ENCODE data around the gene TAOK1.

Gene TAOK1

DNA sequence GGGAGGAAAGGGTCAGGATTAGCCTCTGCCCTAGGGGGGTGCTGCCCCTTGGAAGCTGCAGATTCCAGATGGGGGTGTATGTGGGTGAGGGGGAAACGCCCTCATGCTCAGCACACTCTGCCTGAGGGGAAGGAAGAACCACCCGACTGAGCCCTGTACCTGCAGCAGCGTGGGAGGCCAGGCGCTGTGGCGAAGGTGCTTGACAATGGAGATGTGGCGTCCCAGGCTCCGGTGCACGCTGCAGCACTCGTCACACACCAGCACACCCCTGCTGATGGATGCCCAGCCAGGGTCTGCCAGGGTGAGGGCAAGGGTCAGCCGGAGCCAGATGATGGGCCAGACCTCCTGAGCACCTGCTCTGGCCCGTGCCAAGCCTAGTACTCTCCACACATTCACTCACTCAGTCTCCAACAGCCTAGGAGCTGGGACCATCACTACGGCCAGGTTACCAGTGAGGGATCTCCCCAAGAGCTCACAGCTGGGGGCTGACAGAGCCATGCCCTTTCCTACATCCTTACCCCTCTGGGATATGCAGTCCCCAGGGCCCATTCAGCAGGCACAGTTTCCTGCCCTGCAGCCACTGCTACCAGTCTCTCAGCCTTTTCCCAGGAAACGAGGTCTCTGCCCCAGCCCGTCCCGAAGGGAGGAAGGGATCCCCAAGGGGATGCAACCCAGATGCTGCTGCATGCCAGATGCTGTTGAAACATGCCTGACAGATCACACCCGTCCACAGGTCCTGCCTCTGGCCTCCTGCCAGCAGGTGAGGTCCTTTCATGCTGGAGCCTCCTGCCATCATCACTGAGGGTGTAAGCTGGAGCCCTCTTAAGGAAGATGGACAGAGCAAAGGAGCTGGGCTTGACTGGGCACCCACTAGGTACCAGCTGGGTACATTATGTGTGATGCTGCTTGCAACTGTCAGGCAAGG is 193.4 kb downstream of the TAOK1 start:
- Histone ChIP-seq H3K27ac (ENCODE audit: low read depth, low read length) (no peak overlapping the region), H3K79me2 (ENCODE audit: control insufficient read depth, insufficient read depth, low read length, unreplicated experiment) (peaks cover 47% of the 10 kb centered on the region), H3K36me3 (ENCODE audit: insufficient read depth, low read length) (peaks cover 8% of the 10 kb centered on the region; the same call in 1 of the 2 replicates)

DNA sequence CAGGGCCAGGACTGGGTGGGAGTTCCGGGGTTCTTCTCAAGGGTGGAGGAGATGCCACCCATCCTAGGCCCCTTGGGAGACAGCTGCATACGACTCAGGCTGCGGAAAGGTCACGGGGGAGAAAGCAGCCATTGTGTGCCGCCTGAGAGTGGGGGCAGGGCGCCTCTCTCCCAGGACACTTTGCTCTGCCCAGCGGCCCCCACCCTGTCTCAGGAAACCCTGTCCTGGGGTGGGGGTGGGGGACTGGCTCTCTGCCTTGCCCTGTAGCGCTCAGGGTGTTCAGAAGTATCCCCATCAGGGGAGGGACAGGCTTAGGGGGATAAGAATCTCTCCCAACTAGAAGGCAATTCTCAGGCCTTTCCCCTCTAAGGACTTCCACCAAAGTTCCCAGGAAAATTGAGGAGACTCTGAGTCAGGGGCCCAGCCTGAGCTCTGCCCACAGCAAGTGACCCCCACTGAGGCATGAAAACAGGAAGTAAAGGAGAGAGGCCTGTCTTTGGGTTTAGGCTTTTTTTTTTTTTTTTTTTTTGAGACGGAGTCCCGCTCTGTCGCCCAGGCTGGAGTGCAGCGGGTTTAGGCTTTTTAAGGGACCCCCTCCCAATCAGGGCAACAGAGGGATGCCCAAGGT is 194.4 kb downstream of the TAOK1 start:
- H3K4me3 ChIP-seq (ENCODE audit: low read depth, low read length) = no peak overlapping the region
- no peak overlapping the region for H3K27ac ChIP-seq (ENCODE audit: low read depth, low read length)
- peaks cover 29% of the 10 kb centered on the region for H3K4me1 ChIP-seq (ENCODE audit: control insufficient read depth, insufficient read depth, low read length, unreplicated experiment)
- no peak overlapping the region for H2AFZ ChIP-seq (ENCODE audit: low read length, unreplicated experiment)
- peaks cover 8% of the 10 kb centered on the region; the same call in 1 of the 2 replicates for H3K36me3 ChIP-seq (ENCODE audit: insufficient read depth, low read length)
- H3K27me3 ChIP-seq (ENCODE audit: insufficient read depth, low read length) = no peaks in the 10 kb centered on the region
- H3K79me2 ChIP-seq (ENCODE audit: control insufficient read depth, insufficient read depth, low read length, unreplicated experiment) = peaks cover 51% of the 10 kb centered on the region

More for the DNA sequence above, 193.4 kb downstream of the TAOK1 start:
- H3K27me3 ChIP-seq (ENCODE audit: insufficient read depth, low read length) = no peaks in the 10 kb centered on the region
- H3K4me1 ChIP-seq (ENCODE audit: control insufficient read depth, insufficient read depth, low read length, unreplicated experiment) = peaks cover 29% of the 10 kb centered on the region
- H2AFZ ChIP-seq (ENCODE audit: low read length, unreplicated experiment) = no peak overlapping the region
- H3K4me3 ChIP-seq (ENCODE audit: low read depth, low read length) = no peak overlapping the region

DNA sequence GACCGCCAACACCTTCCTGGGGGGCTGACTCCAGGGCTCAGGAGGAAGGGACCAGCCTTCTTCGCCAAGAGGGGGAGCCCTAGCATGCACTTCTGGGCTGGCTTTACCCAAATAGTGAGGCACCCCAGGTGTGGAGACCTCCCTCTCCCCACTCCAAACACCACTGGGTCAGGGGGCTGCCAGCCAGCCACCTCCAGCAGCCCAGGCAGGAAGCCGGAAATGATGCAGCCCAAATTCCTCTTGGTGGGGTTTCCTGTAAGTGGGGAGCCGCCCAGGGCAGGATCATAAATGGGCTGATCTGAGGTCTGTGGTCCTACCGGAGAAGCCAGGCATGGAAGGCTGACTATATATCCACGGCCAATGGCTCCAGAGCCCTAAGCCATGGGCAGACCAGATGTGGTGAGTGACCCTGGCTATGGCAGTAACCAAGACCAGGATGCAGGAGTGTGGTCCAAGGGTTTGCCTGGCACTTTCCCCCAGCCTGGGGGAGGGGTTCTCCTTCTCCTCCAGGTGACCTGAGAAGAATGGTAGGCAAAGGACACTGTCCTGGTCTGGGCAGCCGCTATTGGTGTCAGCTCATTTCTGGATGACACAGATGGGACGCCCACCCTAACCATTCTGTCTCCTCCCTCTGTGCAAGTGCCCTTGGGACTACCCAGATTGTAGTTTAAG is 195.1 kb downstream of the TAOK1 start:
- H3K79me2 ChIP-seq (ENCODE audit: control insufficient read depth, insufficient read depth, low read length, unreplicated experiment) = peaks cover 51% of the 10 kb centered on the region
- no peak overlapping the region for H3K27ac ChIP-seq (ENCODE audit: low read depth, low read length)
- H3K4me3 ChIP-seq (ENCODE audit: low read depth, low read length) = no peak overlapping the region

DNA sequence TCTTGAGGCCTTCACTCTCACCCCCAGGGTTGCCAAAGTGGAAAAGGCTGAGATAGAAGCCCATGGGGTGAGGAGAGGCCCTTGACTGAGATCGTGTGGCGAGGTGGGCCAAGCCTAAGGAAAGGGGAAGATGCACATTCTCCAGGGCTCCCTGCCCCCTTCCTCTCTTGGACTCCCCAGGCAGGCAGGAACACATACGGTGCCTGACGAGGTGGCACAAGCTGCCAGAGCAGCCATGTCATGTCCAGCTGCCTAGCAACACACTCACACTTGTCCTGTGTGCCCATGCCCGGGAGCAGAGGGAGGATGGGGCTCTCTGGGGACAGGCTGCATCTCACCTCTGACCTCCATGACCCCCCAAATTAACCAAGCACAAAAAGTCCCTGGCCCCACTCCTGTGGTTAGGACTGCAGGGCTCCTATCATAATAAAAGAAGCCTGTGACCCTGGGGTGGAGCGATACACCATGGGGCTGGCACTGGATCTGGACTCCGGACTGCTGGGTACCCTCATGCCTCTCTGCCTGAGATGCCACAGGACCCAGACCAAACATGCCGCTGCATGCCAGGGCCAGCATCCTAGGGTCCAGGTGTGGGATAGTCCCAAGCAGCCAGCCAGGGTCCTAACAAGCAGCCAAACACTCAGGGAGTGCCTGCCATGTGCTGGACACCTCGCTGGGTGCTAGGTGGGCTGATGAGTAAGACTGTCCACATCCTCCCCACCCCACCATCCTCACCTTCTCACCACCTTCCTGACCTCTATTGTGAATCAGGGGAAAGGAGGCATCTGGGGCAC is 196.7 kb downstream of the TAOK1 start:
- H3K4me3 ChIP-seq (ENCODE audit: low read depth, low read length) = peak overlapping the region; percentile 92; the same call in 1 of the 2 replicates
- no peaks in the 10 kb centered on the region for H3K27me3 ChIP-seq (ENCODE audit: insufficient read depth, low read length)
- peaks cover 40% of the 10 kb centered on the region for H3K4me1 ChIP-seq (ENCODE audit: control insufficient read depth, insufficient read depth, low read length, unreplicated experiment)
- no peak overlapping the region for H2AFZ ChIP-seq (ENCODE audit: low read length, unreplicated experiment)
- H3K36me3 ChIP-seq (ENCODE audit: insufficient read depth, low read length) = peaks cover 8% of the 10 kb centered on the region; the same call in 1 of the 2 replicates
- peaks cover 51% of the 10 kb centered on the region for H3K79me2 ChIP-seq (ENCODE audit: control insufficient read depth, insufficient read depth, low read length, unreplicated experiment)
- no peak overlapping the region for H3K27ac ChIP-seq (ENCODE audit: low read depth, low read length)

More for the DNA sequence above, 195.1 kb downstream of the TAOK1 start:
- Histone ChIP-seq H2AFZ (ENCODE audit: low read length, unreplicated experiment) (no peak overlapping the region), H3K4me1 (ENCODE audit: control insufficient read depth, insufficient read depth, low read length, unreplicated experiment) (peaks cover 34% of the 10 kb centered on the region), H3K36me3 (ENCODE audit: insufficient read depth, low read length) (peaks cover 8% of the 10 kb centered on the region; the same call in 1 of the 2 replicates), H3K27me3 (ENCODE audit: insufficient read depth, low read length) (no peaks in the 10 kb centered on the region)

DNA sequence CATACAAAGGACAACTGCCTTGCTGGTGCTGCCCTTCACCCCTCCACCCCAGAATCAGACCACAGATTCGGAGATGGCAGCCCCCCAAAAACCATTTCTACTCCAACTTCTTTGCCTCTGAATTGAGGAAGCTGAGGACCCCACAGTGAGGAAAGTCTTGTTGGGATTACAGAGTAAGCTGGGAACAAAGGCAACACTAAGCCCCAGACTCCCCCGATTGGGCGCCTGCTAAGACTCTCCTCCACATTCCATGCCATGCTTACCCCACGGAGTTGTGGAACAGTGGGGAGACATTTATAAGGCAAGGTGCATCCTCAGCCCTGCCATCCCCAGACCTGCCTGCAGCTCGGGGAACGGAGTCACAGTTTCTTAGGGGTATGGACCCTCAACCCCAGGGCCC is 197.4 kb downstream of the TAOK1 start:
- peak overlapping the region; percentile 92 for H3K4me3 ChIP-seq (ENCODE audit: low read depth, low read length)
- H3K4me1 ChIP-seq (ENCODE audit: control insufficient read depth, insufficient read depth, low read length, unreplicated experiment) = peaks cover 47% of the 10 kb centered on the region
- peaks cover 2% of the 10 kb centered on the region; the same call in 1 of the 2 replicates for H3K36me3 ChIP-seq (ENCODE audit: insufficient read depth, low read length)
- H2AFZ ChIP-seq (ENCODE audit: low read length, unreplicated experiment) = no peak overlapping the region
- peaks cover 49% of the 10 kb centered on the region for H3K79me2 ChIP-seq (ENCODE audit: control insufficient read depth, insufficient read depth, low read length, unreplicated experiment)
- H3K27me3 ChIP-seq (ENCODE audit: insufficient read depth, low read length) = no peaks in the 10 kb centered on the region
- H3K27ac ChIP-seq (ENCODE audit: low read depth, low read length) = no peak overlapping the region

DNA sequence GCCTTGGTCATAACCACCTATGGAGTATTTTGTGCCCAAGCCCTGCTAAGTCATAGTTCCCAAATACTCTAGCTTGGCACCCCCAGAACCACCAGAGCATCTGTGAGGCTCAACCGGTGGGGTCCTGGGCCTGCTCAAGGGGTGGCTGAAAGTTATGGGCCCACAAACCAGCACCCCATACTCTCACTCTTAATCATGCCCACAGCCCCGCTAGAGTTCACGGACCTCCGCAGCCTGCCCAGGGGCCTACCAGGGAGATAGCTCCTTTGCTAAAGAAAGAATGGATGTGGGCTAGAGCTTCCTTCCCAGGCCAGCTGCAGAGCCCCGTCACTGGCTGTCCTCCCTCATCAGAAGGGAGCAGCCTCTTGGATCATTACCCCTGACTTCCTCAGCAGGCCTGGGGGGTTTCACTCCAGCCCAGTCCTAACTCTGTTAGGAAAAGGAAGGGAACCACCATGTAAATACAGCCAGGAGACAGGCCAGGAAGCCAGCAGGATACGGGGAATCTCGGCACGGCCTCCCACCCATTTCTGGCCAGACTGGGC is 197.9 kb downstream of the TAOK1 start:
- Histone ChIP-seq H3K27me3 (ENCODE audit: insufficient read depth, low read length) (no peaks in the 10 kb centered on the region), H2AFZ (ENCODE audit: low read length, unreplicated experiment) (peak overlapping the region; percentile 8), H3K4me3 (ENCODE audit: low read depth, low read length) (peak overlapping the region; percentile 92), H3K36me3 (ENCODE audit: insufficient read depth, low read length) (no peaks in the 10 kb centered on the region), H3K4me1 (ENCODE audit: control insufficient read depth, insufficient read depth, low read length, unreplicated experiment) (peaks cover 50% of the 10 kb centered on the region), H3K27ac (ENCODE audit: low read depth, low read length) (no peak overlapping the region), H3K79me2 (ENCODE audit: control insufficient read depth, insufficient read depth, low read length, unreplicated experiment) (peaks cover 49% of the 10 kb centered on the region)

DNA sequence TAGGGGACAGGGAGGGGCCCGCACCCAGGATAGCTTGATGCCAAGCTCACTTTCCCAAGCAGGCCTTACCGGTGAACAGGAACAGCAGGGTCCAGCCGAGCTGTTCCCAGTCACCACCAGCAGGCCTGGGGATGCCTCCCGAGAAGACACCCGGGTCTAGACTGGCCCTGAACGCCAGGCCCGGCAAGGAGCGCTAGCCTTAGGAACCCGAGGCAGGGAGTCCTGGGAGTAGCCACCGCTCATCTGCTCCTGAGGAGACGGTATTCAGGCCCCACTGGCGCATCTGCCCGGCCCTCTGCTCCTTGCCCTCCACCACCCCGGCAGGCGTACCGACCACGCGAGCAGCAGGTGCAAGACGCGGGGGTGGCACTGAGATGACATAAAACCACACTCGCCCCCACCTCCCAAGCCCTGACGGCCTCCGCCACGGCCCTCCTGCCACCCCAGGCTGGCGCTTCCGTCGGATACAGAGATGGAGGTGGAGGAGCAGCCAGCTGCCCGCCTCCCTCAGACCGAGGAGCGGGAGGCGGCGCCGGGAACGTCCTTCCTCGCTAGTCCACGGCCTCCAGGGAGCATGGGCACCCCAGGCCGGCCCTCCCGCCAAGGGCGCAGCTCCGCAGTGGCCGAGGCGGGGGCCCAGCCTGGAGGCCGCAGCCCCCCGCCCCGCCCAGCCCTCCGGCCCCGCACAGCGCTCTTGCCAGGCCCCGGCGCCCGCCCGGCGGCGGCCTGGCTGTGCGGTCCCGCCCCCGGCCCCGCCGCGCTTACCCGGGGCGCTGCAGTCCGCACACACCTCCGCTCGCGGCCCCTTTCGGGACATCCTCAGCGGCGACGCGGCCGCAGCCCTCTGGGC is 198.6 kb downstream of the TAOK1 start:
- Histone ChIP-seq H3K79me2 (ENCODE audit: control insufficient read depth, insufficient read depth, low read length, unreplicated experiment) (peaks cover 46% of the 10 kb centered on the region), H3K27ac (ENCODE audit: low read depth, low read length) (no peak overlapping the region)

DNA sequence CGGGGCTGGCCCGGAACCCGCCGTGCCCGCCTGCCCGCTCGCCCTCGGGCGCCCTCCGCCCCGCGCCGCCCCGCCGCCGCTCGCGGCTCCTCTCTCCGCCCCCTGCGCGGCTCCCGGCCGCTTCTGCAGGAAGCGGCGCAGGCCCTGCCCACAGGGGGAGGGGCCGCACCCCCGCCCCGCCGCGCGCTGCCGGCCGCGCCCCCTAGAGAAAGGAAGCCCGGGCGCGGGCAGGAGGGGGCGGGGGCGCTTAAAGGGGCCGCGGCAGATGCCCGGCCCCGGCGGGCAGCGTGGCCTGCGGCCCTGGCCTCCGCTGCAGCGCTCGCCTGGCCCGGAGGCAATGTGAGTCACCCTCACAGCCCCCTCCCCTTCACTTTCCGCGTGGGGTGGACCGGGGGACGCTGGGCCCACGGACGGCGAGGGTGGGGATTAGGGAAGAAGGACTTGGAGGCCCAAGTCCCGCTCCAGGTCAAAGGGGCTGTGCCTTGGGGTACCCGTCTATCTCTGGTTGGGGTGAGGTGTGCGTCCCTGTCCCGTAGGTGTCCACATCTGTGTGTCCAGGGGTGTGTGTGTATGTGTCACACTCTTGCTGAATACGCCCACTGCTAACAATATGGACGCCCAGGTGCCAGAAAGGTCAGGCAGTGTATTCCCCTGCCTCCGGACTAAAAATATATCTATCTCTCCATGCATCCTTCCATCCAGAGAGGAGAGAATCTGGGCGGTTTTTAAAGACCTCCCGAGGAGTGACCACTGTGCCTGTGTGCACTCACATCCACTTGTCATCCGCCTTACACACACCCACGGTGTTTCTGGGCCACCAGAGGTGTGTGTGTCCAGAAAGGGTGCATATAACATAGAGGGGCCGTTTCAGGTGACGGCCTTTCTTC is 199.6 kb downstream of the TAOK1 start, which contains the start of gene GIT1:
Gene GIT1, minus strand, starts transcription at position 125 of the 887 bp plus-strand sequence. CDS start 270 bp downstream, outside the sequence.
- Histone ChIP-seq H3K79me2 (ENCODE audit: control insufficient read depth, insufficient read depth, low read length, unreplicated experiment) (peaks cover 42% of the 10 kb centered on the region), H3K36me3 (ENCODE audit: insufficient read depth, low read length) (no peaks in the 10 kb centered on the region), H3K27me3 (ENCODE audit: insufficient read depth, low read length) (no peaks in the 10 kb centered on the region), H3K4me1 (ENCODE audit: control insufficient read depth, insufficient read depth, low read length, unreplicated experiment) (peaks cover 45% of the 10 kb centered on the region), H3K4me3 (ENCODE audit: low read depth, low read length) (peak within 1 kb of the TSS; percentile 92), H3K27ac (ENCODE audit: low read depth, low read length) (peak within 1 kb of the TSS; percentile 34; the same call in 1 of the 2 replicates), H2AFZ (ENCODE audit: low read length, unreplicated experiment) (peak within 1 kb of the TSS; percentile 83)

More for the DNA sequence above, 198.6 kb downstream of the TAOK1 start:
- Histone ChIP-seq H3K27me3 (ENCODE audit: insufficient read depth, low read length) (no peaks in the 10 kb centered on the region), H2AFZ (ENCODE audit: low read length, unreplicated experiment) (peak overlapping the region; percentile 8), H3K4me1 (ENCODE audit: control insufficient read depth, insufficient read depth, low read length, unreplicated experiment) (peaks cover 50% of the 10 kb centered on the region), H3K36me3 (ENCODE audit: insufficient read depth, low read length) (no peaks in the 10 kb centered on the region), H3K4me3 (ENCODE audit: low read depth, low read length) (peak overlapping the region; percentile 92)
